SK-N-SH treated with all-trans-retinoic acid at 6 μM for 48 hours (cell line): ENCODE measurements around the gene ZCCHC24.

Source experiments
- ATAC-seq: fragments of 200-7000 bp; cut with Tn5 transposase; 3 replicates; pipeline ENCODE4 v1.9.1; 2020; ENCODE audit warnings: mild to moderate bottlenecking, moderate library complexity
- ARNTL ChIP-seq: fragments of 450-650 bp; formaldehyde crosslinking; IDR thresholded peaks from 2 replicates; pipeline ENCODE4 v1.5.0; 2020; ENCODE audit warnings: low read depth, mild to moderate bottlenecking, moderate library complexity, borderline replicate concordance
- BACH2 ChIP-seq: fragments of 250-450 bp; sonication (Bioruptor Pico); IDR thresholded peaks from 2 replicates; pipeline ENCODE4 v1.9.0; 2021; ENCODE audit warnings: mild to moderate bottlenecking, borderline replicate concordance
- CSDC2 ChIP-seq: fragments of 250-450 bp; sonication (Bioruptor Pico); IDR thresholded peaks from 2 replicates; pipeline ENCODE4 v1.5.0; 2020; ENCODE audit warnings: mild to moderate bottlenecking, moderate library complexity
- CSRNP3 ChIP-seq: fragments of 250-450 bp; sonication (Bioruptor Pico); IDR thresholded peaks from 2 replicates; pipeline ENCODE4 v1.5.1; 2021; ENCODE audit warnings: mild to moderate bottlenecking, moderate library complexity
- ESRRG ChIP-seq: fragments of 250-450 bp; sonication (Bioruptor Pico); IDR thresholded peaks from 2 replicates; pipeline ENCODE4 v1.6.1; 2021; ENCODE audit warnings: mild to moderate bottlenecking
- GLIS3 ChIP-seq: fragments of 250-450 bp; sonication (Bioruptor Pico); IDR thresholded peaks from 2 replicates; pipeline ENCODE4 v1.5.0; 2020; ENCODE audit warnings: mild to moderate bottlenecking, moderate library complexity
- ISL1 ChIP-seq: fragments of 250-450 bp; sonication (Bioruptor Pico); IDR thresholded peaks from 2 replicates; pipeline ENCODE4 v2.1.2; 2022; ENCODE audit warnings: mild to moderate bottlenecking, moderate library complexity
- OSR1 ChIP-seq: fragments of 250-450 bp; sonication (Bioruptor Pico); IDR thresholded peaks from 2 replicates; pipeline ENCODE4 v1.8.0; 2022; ENCODE audit warnings: moderate library complexity, mild to moderate bottlenecking, inconsistent platforms
- POU6F1 ChIP-seq: fragments of 250-450 bp; sonication (Bioruptor Pico); IDR thresholded peaks from 2 replicates; pipeline ENCODE4 v1.8.0; 2021; ENCODE audit warnings: low read depth, mild to moderate bottlenecking, moderate library complexity, borderline replicate concordance
- PPARA ChIP-seq: fragments of 250-450 bp; sonication (Bioruptor Pico); IDR thresholded peaks from 2 replicates; pipeline ENCODE4 v1.5.0; 2020; ENCODE audit warnings: mild to moderate bottlenecking, borderline replicate concordance
- RARB ChIP-seq: fragments of 250-450 bp; sonication (Bioruptor Pico); IDR thresholded peaks from 2 replicates; pipeline ENCODE4 v1.8.0; 2021; ENCODE audit warnings: mild to moderate bottlenecking, moderate library complexity
- SNAI2 ChIP-seq: fragments of 250-450 bp; sonication (Bioruptor Pico); IDR thresholded peaks from 2 replicates; pipeline ENCODE4 v1.5.0; 2020; ENCODE audit warnings: mild to moderate bottlenecking, moderate library complexity
- TCF4 ChIP-seq: fragments of 250-450 bp; sonication (Bioruptor Pico); IDR thresholded peaks from 2 replicates; pipeline ENCODE4 v1.8.0; 2021; ENCODE audit warnings: mild to moderate bottlenecking, moderate library complexity, borderline replicate concordance
- TSHZ2 ChIP-seq: fragments of 250-450 bp; sonication (Bioruptor Pico); IDR thresholded peaks from 2 replicates; pipeline ENCODE4 v1.5.0; 2020; ENCODE audit warnings: mild to moderate bottlenecking, moderate library complexity
- ZC3H10 ChIP-seq: fragments of 250-450 bp; sonication (Bioruptor Pico); IDR thresholded peaks from 2 replicates; pipeline ENCODE4 v1.5.1; 2021; ENCODE audit warnings: mild to moderate bottlenecking, moderate library complexity
- ZFP3 ChIP-seq: fragments of 250-450 bp; sonication (Bioruptor Pico); IDR thresholded peaks from 2 replicates; pipeline ENCODE4 v1.5.0; 2020; ENCODE audit warnings: mild to moderate bottlenecking, moderate library complexity
- ZFP30 ChIP-seq: fragments of 450-650 bp; formaldehyde crosslinking; IDR thresholded peaks from 2 replicates; pipeline ENCODE4 v1.5.0; 2022; ENCODE audit warnings: mild to moderate bottlenecking, moderate library complexity
- ZNF565 ChIP-seq: fragments of 450-650 bp; formaldehyde crosslinking; conservative IDR thresholded peaks from 2 replicates; pipeline ENCODE4 v1.5.0; 2020; ENCODE audit warnings: low read depth, mild to moderate bottlenecking, moderate library complexity
- ZNF70 ChIP-seq: fragments of 450-650 bp; formaldehyde crosslinking; IDR thresholded peaks from 2 replicates; pipeline ENCODE4 v1.5.0; 2020; ENCODE audit warnings: mild to moderate bottlenecking, moderate library complexity
- ZNF8 ChIP-seq: fragments of 450-650 bp; formaldehyde crosslinking; IDR thresholded peaks from 2 replicates; pipeline ENCODE4 v1.5.0; 2020; ENCODE audit warnings: mild to moderate bottlenecking, moderate library complexity
- TF ChIP-seq, protein P1 (sequence below): fragments of 250-450 bp; sonication (Bioruptor Pico); IDR thresholded peaks from 2 replicates; pipeline ENCODE4 v1.8.0; 2020; ENCODE audit warnings: mild to moderate bottlenecking, moderate library complexity, borderline replicate concordance
- TF ChIP-seq, protein P2 (sequence below): fragments of 250-450 bp; sonication (Bioruptor Pico); IDR thresholded peaks from 2 replicates; pipeline ENCODE4 v1.5.1; 2020; ENCODE audit warnings: low read depth, mild to moderate bottlenecking, moderate library complexity

The ZCCHC24 gene

GRCh38 chr10:79359816-79360498 lies 85.5 kb downstream of the ZCCHC24 start (continued):
- no peak for TF ChIP-seq BACH2 (CRISPR knock-in tag)

- no peak for ATAC-seq
- no peak for TF ChIP-seq ARNTL (CRISPR knock-in tag)
- no peak for TF ChIP-seq BACH2 (CRISPR knock-in tag)
- TF ChIP-seq ZNF70, result no peak
- no peak for TF ChIP-seq GLIS3 (CRISPR knock-in tag)
- no peak for TF ChIP-seq PPARA (CRISPR knock-in tag)
Measured at GRCh38 chr10:79358811-79359210, 86.6 kb downstream of the ZCCHC24 start.

DNA sequence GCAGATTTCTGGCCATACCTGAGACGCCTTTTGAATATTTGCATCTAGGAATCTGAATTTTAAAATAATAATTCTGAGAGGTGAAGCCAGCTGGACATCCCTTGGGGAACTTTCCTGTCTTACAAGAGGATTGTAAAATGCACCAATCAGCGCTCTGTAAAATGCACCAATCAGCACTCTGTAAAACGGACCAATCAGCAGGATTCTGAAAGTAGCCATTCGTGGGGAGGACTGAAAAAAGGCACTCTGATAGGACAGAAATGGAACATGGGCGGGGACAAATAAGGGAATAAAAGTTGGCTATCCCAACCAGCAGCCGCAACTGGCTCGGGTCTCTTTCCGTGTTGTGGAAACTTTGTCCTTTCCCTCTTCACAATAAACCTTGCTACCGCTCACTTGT lies 88.2 kb downstream of the ZCCHC24 start:
- no peak for ATAC-seq
- TF ChIP-seq ESRRG (CRISPR knock-in tag) (no peak), TCF4 (CRISPR knock-in tag) (no peak), ZC3H10 (no peak), ZFP3 (CRISPR knock-in tag) (no peak), ARNTL (CRISPR knock-in tag) (no peak), BACH2 (CRISPR knock-in tag) (no peak), CSRNP3 (CRISPR knock-in tag) (no peak), ISL1 (no peak), ZNF70 (no peak), ZNF8 (CRISPR knock-in tag) (no peak), SNAI2 (CRISPR knock-in tag) (no peak), RARB (CRISPR knock-in tag) (no peak), ZFP30 (CRISPR knock-in tag) (no peak), TSHZ2 (CRISPR knock-in tag) (no peak), POU6F1 (CRISPR knock-in tag) (no peak), ZNF565 (no peak), CSDC2 (CRISPR knock-in tag) (no peak), PPARA (CRISPR knock-in tag) (no peak)
- TF ChIP-seq, protein P1, sequence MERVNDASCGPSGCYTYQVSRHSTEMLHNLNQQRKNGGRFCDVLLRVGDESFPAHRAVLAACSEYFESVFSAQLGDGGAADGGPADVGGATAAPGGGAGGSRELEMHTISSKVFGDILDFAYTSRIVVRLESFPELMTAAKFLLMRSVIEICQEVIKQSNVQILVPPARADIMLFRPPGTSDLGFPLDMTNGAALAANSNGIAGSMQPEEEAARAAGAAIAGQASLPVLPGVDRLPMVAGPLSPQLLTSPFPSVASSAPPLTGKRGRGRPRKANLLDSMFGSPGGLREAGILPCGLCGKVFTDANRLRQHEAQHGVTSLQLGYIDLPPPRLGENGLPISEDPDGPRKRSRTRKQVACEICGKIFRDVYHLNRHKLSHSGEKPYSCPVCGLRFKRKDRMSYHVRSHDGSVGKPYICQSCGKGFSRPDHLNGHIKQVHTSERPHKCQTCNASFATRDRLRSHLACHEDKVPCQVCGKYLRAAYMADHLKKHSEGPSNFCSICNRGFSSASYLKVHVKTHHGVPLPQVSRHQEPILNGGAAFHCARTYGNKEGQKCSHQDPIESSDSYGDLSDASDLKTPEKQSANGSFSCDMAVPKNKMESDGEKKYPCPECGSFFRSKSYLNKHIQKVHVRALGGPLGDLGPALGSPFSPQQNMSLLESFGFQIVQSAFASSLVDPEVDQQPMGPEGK (CRISPR knock-in tag), result no peak

DNA sequence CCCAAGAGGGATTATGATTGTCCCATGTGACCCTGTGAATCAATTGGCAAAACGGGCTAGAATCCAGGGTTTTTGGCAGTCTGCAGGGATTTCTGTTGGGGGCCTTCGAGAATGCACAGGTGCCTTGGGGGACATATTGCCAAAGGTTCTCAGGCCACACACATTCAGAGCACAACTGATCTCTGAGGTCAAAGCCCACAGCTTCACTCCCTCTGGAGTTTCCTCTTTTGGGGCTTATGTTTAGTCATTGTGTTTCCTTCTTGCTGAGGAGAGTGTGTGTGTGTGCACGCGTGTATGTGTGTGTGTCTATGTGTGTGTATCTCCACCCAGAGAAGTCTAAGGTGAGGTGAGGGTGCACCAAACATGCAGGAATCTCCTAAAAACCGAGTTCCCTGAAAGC lies 89.3 kb downstream of the ZCCHC24 start:
- ATAC-seq, result no peak
- TF ChIP-seq ARNTL (CRISPR knock-in tag) (no peak), ZFP3 (CRISPR knock-in tag) (no peak), ZNF70 (no peak), PPARA (CRISPR knock-in tag) (no peak), BACH2 (CRISPR knock-in tag) (no peak), OSR1 (CRISPR knock-in tag) (no peak), TSHZ2 (CRISPR knock-in tag) (no peak), ZFP30 (CRISPR knock-in tag) (no peak)
- TF ChIP-seq, protein P2, sequence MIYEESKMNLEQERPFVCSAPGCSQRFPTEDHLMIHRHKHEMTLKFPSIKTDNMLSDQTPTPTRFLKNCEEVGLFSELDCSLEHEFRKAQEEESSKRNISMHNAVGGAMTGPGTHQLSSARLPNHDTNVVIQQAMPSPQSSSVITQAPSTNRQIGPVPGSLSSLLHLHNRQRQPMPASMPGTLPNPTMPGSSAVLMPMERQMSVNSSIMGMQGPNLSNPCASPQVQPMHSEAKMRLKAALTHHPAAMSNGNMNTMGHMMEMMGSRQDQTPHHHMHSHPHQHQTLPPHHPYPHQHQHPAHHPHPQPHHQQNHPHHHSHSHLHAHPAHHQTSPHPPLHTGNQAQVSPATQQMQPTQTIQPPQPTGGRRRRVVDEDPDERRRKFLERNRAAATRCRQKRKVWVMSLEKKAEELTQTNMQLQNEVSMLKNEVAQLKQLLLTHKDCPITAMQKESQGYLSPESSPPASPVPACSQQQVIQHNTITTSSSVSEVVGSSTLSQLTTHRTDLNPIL (CRISPR knock-in tag), result no peak
- TF ChIP-seq, protein P1 (CRISPR knock-in tag), result no peak
